GM18868 (cell line): ENCODE measurements around the gene ITPR3.

Experiments used
- ATAC-seq: cut with Tn5 transposase; IDR thresholded peaks from one replicate; pipeline ENCODE4 v1.9.1; 2021; ENCODE audit warnings: mild to moderate bottlenecking, moderate library complexity; ENCODE audit not compliant: unreplicated experiment

The ITPR3 gene

GRCh38 chr6:33664506-33665057, 43.5 kb downstream of the ITPR3 start:
- no peak for ATAC-seq

- ATAC-seq: no peak
These were observed 44.8 kb downstream of the ITPR3 start for GRCh38 chr6:33665957-33666356.

- ATAC-seq: no peak
These were observed 46.0 kb downstream of the ITPR3 start for GRCh38 chr6:33667072-33667471.

GRCh38 chr6:33667776-33668175, 46.7 kb downstream of the ITPR3 start:
- ATAC-seq: no peak

- ATAC-seq: no peak
These were observed 47.2 kb downstream of the ITPR3 start for GRCh38 chr6:33668328-33668727.

- ATAC-seq: no peak
These were observed 47.8 kb downstream of the ITPR3 start for GRCh38 chr6:33668914-33669313.

- ATAC-seq: no peak
These were observed 49.1 kb downstream of the ITPR3 start for GRCh38 chr6:33670086-33670660.

GRCh38 chr6:33670971-33671743, 50.0 kb downstream of the ITPR3 start:
- no peak for ATAC-seq

- ATAC-seq: no peak
These were observed 50.6 kb downstream of the ITPR3 start for GRCh38 chr6:33671744-33672072.

- no peak for ATAC-seq
These were observed 51.7 kb downstream of the ITPR3 start for GRCh38 chr6:33672808-33673207.

- no peak for ATAC-seq
These were observed 52.7 kb downstream of the ITPR3 start for GRCh38 chr6:33673851-33674250.

GRCh38 chr6:33675968-33676367, 54.8 kb downstream of the ITPR3 start:
- ATAC-seq: no peak

- ATAC-seq: no peak
These were observed 55.5 kb downstream of the ITPR3 start for GRCh38 chr6:33676416-33677142.

- no peak for ATAC-seq
These were observed 56.1 kb downstream of the ITPR3 start for GRCh38 chr6:33677143-33677660.

- ATAC-seq: no peak
These were observed 56.6 kb downstream of the ITPR3 start for GRCh38 chr6:33677689-33678088.

GRCh38 chr6:33678233-33678931, 57.3 kb downstream of the ITPR3 start:
- no peak for ATAC-seq

GRCh38 chr6:33678932-33679490, 57.9 kb downstream of the ITPR3 start:
- ATAC-seq: no peak

GRCh38 chr6:33679761-33680160, 58.6 kb downstream of the ITPR3 start:
- ATAC-seq: no peak

GRCh38 chr6:33682341-33682740, 61.2 kb downstream of the ITPR3 start:
- ATAC-seq: no peak

GRCh38 chr6:33683051-33683571, 62.0 kb downstream of the ITPR3 start:
- no peak for ATAC-seq
